Activated B cell treated with CpG ODN at 0.5 μM for 24 hours (primary cell): Measurements from ENCODE around the gene IL17RA. TPM values are rescaled to one million over a fixed set of nuclear protein-coding genes. Genes with fewer than 3 reads are reported as not detected.

Source experiments
- ATAC-seq: fragments of 200-7000 bp; cut with Tn5 transposase; one replicate; pipeline ENCODE4 v1.10.0; 2021; ENCODE audit warnings: low read depth, mild to moderate bottlenecking, moderate library complexity
- CTCF ChIA-PET: fragments of 350-600 bp; sonication (Branson Sonifier 250); formaldehyde crosslinking; loops from one replicate; lab custom pipeline; 2021; ENCODE audit warnings: antibody characterized with exemption; lab: Charles Lee
- POLR2A ChIA-PET: fragments of 350-600 bp; sonication (Branson Sonifier 250); formaldehyde crosslinking; loops from one replicate; lab custom pipeline; 2021; ENCODE audit warnings: antibody characterized with exemption; lab: Charles Lee
- DNase-seq: peaks from one replicate; pipeline ENCODE4 v3.0.0; 2022
- H3K27ac Mint-ChIP-seq: one replicate; pipeline ENCODE4 v1.8.0; 2020; ENCODE audit warnings: mixed read lengths
- H3K27me3 Mint-ChIP-seq: one replicate; pipeline ENCODE4 v1.8.0; 2021; ENCODE audit warnings: mixed read lengths
- H3K36me3 Mint-ChIP-seq: one replicate; pipeline ENCODE4 v1.8.0; 2021; ENCODE audit warnings: low read depth, mixed read lengths
- H3K4me1 Mint-ChIP-seq: one replicate; pipeline ENCODE4 v1.8.0; 2021; ENCODE audit warnings: mixed read lengths
- H3K4me3 Mint-ChIP-seq: one replicate; pipeline ENCODE4 v1.8.0; 2020; ENCODE audit warnings: mild to moderate bottlenecking, mixed read lengths
- H3K9me3 Mint-ChIP-seq: one replicate; pipeline ENCODE4 v1.8.0; 2020; ENCODE audit warnings: mixed read lengths
- intact Hi-C: fragments of 100-400 bp; cut with micrococcal nuclease; formaldehyde crosslinking; loops from one replicate; pipeline ENCODE4 v1.15.1; 2024
- total RNA-seq: library from RNA; stranded (reverse); gene quantifications from 2 replicates; pipeline ENCODE4 v1.2.3, GENCODE V29; 2022
- TF ChIP-seq, protein P1 (sequence below): fragments of 200-600 bp; IDR thresholded peaks from one replicate; pipeline ENCODE4 v1.8.0; 2022; ENCODE audit warnings: antibody characterized with exemption, mild to moderate bottlenecking

Gene IL17RA
- total RNA-seq, 1 donor from 2014 or later = 18.1 TPM

DNA sequence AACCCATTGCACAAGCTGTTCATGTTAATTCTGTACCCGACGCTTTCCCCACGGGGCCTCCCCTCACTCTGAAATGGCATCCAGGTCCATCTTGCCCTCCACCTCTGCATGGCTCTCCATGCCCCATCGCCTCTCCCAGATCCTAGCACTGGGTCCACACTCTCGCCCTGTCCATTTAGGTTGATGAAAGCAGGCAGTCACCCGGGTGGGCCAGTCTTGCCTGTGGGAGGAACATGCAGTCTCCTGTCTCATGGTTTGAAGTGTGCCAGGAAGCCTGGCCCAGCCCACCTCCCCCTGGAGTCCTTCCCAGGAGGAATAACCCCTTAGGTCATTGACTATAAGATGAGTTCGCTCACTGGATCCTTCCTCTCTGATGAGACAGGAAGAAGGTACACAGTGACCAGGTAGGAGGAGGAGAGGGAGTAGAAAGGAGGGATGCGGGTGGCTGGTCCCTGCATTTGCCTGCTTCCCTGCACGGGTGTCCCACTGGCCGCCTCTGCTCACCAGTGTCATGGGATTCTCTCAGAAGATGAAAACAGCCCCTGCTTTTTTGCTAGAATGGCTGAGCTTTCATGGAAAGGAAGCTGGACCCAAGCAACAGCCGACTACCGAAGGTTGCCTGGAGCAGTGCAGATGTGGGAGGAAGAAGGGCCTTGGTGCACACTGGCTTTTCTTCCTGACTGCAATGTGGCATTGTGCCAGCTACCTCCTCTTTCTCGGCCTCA, 29.5 kb downstream of the IL17RA start:
- H3K27me3 Mint-ChIP-seq = peaks cover 8% of the 10 kb centered on the region
- TF ChIP-seq, protein P1, sequence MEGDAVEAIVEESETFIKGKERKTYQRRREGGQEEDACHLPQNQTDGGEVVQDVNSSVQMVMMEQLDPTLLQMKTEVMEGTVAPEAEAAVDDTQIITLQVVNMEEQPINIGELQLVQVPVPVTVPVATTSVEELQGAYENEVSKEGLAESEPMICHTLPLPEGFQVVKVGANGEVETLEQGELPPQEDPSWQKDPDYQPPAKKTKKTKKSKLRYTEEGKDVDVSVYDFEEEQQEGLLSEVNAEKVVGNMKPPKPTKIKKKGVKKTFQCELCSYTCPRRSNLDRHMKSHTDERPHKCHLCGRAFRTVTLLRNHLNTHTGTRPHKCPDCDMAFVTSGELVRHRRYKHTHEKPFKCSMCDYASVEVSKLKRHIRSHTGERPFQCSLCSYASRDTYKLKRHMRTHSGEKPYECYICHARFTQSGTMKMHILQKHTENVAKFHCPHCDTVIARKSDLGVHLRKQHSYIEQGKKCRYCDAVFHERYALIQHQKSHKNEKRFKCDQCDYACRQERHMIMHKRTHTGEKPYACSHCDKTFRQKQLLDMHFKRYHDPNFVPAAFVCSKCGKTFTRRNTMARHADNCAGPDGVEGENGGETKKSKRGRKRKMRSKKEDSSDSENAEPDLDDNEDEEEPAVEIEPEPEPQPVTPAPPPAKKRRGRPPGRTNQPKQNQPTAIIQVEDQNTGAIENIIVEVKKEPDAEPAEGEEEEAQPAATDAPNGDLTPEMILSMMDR = no peak
- H3K27ac Mint-ChIP-seq = no peak overlapping the region
- H3K4me3 Mint-ChIP-seq = no peak overlapping the region
- H3K36me3 Mint-ChIP-seq = peaks cover 10% of the 10 kb centered on the region
- no peak for DNase-seq
- POLR2A ChIA-PET = no interaction called here
- intact Hi-C loops = no loop called here
- no peak for ATAC-seq
- H3K4me1 Mint-ChIP-seq = peaks cover 25% of the 10 kb centered on the region
- no peaks in the 10 kb centered on the region for H3K9me3 Mint-ChIP-seq
- CTCF ChIA-PET = no interaction called here

DNA sequence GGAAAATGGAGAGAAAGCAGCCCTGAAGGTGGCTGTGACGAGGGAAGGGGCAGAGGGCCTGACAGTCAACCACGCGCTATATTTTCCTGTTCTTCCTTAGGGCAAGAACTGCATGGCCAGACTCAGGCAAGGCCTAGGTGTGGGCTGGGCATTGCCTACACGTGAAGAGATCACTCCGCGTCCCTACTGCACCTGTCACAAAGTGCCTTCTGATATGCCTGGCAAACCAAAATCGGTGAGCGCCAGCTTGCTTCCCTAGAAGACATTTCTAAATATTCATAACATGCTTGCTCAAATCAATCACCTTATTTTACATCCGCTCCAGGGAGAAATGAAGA, 30.1 kb downstream of the IL17RA start:
- H3K4me3 Mint-ChIP-seq = no peak overlapping the region
- H3K9me3 Mint-ChIP-seq = no peaks in the 10 kb centered on the region
- peaks cover 26% of the 10 kb centered on the region for H3K4me1 Mint-ChIP-seq
- no peak overlapping the region for H3K27ac Mint-ChIP-seq
- peaks cover 4% of the 10 kb centered on the region for H3K36me3 Mint-ChIP-seq
- ATAC-seq = no peak
- TF ChIP-seq, protein P1 = no peak
- ChIA-PET POLR2A (no interaction called here), CTCF (no interaction called here)
- DNase-seq = no peak
- H3K27me3 Mint-ChIP-seq = peaks cover 9% of the 10 kb centered on the region
- intact Hi-C loops = no loop called here

DNA sequence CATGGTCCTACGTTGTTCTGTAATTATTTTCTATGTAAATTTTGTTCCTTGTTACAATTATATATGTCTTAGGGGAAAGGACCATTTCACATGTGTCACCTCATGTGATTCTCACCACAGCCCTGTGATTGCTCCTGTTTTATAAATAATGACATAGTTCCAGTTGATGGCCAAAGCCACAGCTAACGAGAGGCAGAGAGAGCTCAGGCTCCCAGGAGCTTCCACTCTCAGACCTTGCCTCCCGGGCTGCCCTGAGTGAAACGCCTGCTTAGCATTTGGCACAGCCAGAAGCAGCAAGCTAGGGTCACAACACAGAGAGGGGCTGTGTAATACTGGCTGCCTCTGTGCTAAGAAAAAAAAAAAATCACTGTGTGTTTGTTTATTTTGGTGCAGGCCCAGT, 30.4 kb downstream of the IL17RA start:
- DNase-seq (no peak), ATAC-seq (no peak)
- POLR2A ChIA-PET = no interaction called here
- CTCF ChIA-PET = no interaction called here
- Mint-ChIP-seq H3K36me3 (peaks cover 3% of the 10 kb centered on the region), H3K4me3 (no peak overlapping the region), H3K27me3 (peaks cover 10% of the 10 kb centered on the region), H3K9me3 (no peaks in the 10 kb centered on the region), H3K4me1 (peaks cover 27% of the 10 kb centered on the region), H3K27ac (no peak overlapping the region)
- TF ChIP-seq, protein P1 = no peak
- intact Hi-C loops = no loop called here

DNA sequence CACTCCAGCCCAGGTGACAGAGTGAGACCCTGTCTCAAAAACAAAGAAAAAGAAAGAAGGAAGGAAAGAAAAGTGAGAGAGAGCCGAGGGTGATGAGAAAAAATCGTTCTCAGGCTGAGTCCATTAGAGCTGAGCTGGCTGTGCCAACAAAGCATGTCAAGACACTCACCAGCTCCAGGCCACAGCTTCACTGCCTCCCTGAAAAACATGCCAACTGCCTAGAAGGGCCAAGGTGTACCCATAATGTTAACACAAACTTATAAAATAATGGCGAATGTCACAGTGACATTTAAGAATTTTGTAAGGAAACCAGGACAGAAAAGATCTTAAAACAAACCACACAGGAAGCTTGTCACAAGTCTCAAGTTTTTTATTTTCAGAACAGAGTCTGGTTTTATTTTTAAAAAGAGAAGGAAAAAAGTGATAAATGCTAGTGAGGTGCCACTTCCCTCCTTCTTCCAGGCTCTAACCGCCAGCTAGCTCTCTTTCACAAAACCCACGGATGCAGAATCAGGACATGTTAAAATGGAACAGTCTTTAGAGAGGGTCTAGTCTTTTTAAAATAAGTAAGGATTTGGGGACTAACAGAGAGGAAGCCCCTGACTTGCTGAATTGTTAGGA, 31.3 kb downstream of the IL17RA start:
- ATAC-seq = no peak
- intact Hi-C loops = no loop called here
- TF ChIP-seq, protein P1 = no peak
- Mint-ChIP-seq H3K4me1 (peaks cover 27% of the 10 kb centered on the region), H3K9me3 (no peaks in the 10 kb centered on the region), H3K27me3 (peaks cover 10% of the 10 kb centered on the region), H3K27ac (no peak overlapping the region), H3K36me3 (no peaks in the 10 kb centered on the region), H3K4me3 (no peak overlapping the region)
- DNase-seq = no peak
- ChIA-PET CTCF (no interaction called here), POLR2A (no interaction called here)

DNA sequence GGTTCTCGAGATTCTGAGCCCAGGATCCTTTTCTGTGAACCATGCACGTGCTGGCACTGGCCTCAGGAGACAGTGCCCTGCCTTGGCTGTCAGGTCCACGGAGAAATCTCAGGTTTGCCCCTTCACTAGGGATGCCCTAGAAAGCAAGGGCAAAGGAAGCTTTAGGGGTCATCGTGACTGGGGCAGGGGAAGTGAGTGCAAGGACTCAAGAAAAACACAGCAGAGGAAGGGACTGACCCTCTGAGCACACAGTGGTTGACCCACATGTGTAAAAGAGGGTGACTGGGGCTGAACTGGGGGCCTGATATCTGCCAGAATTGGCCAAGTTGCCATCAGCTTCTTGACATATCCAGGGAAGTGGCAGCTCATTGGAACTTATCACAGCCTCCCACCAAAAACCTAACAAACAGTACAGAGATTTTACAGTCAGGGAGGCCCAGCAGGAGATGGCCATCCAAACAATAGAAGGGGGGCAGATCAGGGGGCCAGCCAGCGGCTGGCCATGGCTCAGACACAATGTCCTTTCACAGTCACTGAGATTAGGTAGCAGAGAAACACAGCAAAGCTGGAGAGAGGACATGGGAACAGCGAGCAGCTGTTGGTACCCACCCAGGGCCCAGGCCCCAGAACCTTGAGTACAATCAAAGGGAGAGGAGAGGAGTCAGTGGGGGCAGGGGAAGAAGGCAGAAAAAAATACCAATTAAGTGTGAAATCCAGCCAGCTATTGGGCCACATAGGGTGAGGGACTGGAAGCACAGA, 32.0 kb downstream of the IL17RA start:
- no peaks in the 10 kb centered on the region for H3K9me3 Mint-ChIP-seq
- H3K27me3 Mint-ChIP-seq = peaks cover 13% of the 10 kb centered on the region
- no peak for ATAC-seq
- intact Hi-C loops = no loop called here
- H3K27ac Mint-ChIP-seq = no peak overlapping the region
- peaks cover 32% of the 10 kb centered on the region for H3K4me1 Mint-ChIP-seq
- H3K36me3 Mint-ChIP-seq = no peaks in the 10 kb centered on the region
- H3K4me3 Mint-ChIP-seq = no peak overlapping the region
- ChIA-PET POLR2A (no interaction called here), CTCF (interaction anchor here (1.6 kb wide), 1 partner anchor 55 kb away, joined by 4 read pairs; no protein-coding TSS in a partner anchor)
- no peak for DNase-seq
- TF ChIP-seq, protein P1 = no peak
